ENCODE measurements around the gene SLC35G2. TPM values are rescaled to one million over a fixed set of nuclear protein-coding genes. Genes with fewer than 3 reads are reported as not detected.

The SLC35G2 gene
- total RNA-seq, 1 experiment from 2014 or later, result 6.6 TPM

- H2BK20ac ChIP-seq (ENCODE audit: low read depth, low read length, poor library complexity, severe bottlenecking), result no peak overlapping the region
- peaks cover 7 to 20% (median 9%) of the 10 kb centered on the region in 3 experiments; a peak in 4 of 7 replicates for H3K36me3 Mint-ChIP-seq (ENCODE audit: insufficient read depth in 1 of 3, low read depth in 3 of 3)
- no peak overlapping the region for H3K27ac ChIP-seq (ENCODE audit: insufficient read length, low read depth, low read length)
- no peak overlapping the region for H2BK5ac ChIP-seq (ENCODE audit: insufficient read length, low read length)
- no peaks in the 10 kb centered on the region for H3K27me3 Mint-ChIP-seq (ENCODE audit: low read depth)
- H3K4me1 Mint-ChIP-seq, result peaks cover 29 to 44% of the 10 kb centered on the region in 2 experiments
- peak overlapping the region; percentile 82 to 96 (median 85); a peak in 6 of 7 replicates for H3K27ac Mint-ChIP-seq
- no peak overlapping the region for H3T11ph ChIP-seq (ENCODE audit: low read length)
- H3K4me2 ChIP-seq (ENCODE audit: insufficient read depth, insufficient read length, low read length), result peak overlapping the region; percentile 76
- no CpG with 5 or more reads among the region's 39 CpGs for WGBS (ENCODE audit: extremely low coverage, insufficient read length, low lambda C conversion rate)
- H3K56ac ChIP-seq (ENCODE audit: insufficient read length, low read depth, low read length), result no peak overlapping the region
- peak overlapping the region; percentile 30 for H3K18ac ChIP-seq (ENCODE audit: insufficient read length, low read depth, low read length)
- DNase-seq, result peak; percentile 56
- H2BK120ac ChIP-seq (ENCODE audit: low read depth, low read length, poor library complexity, severe bottlenecking), result no peak overlapping the region
- TF ChIP-seq, protein P1, sequence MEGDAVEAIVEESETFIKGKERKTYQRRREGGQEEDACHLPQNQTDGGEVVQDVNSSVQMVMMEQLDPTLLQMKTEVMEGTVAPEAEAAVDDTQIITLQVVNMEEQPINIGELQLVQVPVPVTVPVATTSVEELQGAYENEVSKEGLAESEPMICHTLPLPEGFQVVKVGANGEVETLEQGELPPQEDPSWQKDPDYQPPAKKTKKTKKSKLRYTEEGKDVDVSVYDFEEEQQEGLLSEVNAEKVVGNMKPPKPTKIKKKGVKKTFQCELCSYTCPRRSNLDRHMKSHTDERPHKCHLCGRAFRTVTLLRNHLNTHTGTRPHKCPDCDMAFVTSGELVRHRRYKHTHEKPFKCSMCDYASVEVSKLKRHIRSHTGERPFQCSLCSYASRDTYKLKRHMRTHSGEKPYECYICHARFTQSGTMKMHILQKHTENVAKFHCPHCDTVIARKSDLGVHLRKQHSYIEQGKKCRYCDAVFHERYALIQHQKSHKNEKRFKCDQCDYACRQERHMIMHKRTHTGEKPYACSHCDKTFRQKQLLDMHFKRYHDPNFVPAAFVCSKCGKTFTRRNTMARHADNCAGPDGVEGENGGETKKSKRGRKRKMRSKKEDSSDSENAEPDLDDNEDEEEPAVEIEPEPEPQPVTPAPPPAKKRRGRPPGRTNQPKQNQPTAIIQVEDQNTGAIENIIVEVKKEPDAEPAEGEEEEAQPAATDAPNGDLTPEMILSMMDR (conservative IDR thresholded peaks at IDR 0.05), result 0 out of 3 replicates have a peak, but pooled peaks have one; percentile 11
- no peaks in the 10 kb centered on the region for H3K27me3 ChIP-seq (ENCODE audit: insufficient read depth, low read length)
- H3K9me3 Mint-ChIP-seq, result no peaks in the 10 kb centered on the region
- H3K4ac ChIP-seq (ENCODE audit: low read depth, low read length), result no peak overlapping the region
- peak overlapping the region; percentile 86 to 96 for H3K4me3 Mint-ChIP-seq
- no peak overlapping the region for H3K14ac ChIP-seq (ENCODE audit: insufficient read depth, low read length)
- H3K79me2 ChIP-seq (ENCODE audit: insufficient read depth, low read length), result peaks cover 7% of the 10 kb centered on the region; the same call in 1 of the 2 replicates
- H4K5ac ChIP-seq (ENCODE audit: insufficient read length, low read depth, low read length), result no peak overlapping the region
- no peak overlapping the region for H2BK15ac ChIP-seq (ENCODE audit: low read depth, low read length)
- no peak overlapping the region for H4K8ac ChIP-seq (replicated peaks; ENCODE audit: insufficient read length, low read depth, low read length)
- H3K23ac ChIP-seq (ENCODE audit: insufficient read length, low read depth, low read length), result no peak overlapping the region
- peaks cover 2% of the 10 kb centered on the region; the same call in 1 of the 2 replicates for H3K4me1 ChIP-seq (ENCODE audit: insufficient read depth, low read length)
- no peaks in the 10 kb centered on the region for H3K9me3 ChIP-seq (ENCODE audit: control insufficient read depth, low read depth, low read length)
- H4K20me1 ChIP-seq (ENCODE audit: control insufficient read depth, insufficient read depth, insufficient read length), result no peaks in the 10 kb centered on the region
- H3K79me1 ChIP-seq (ENCODE audit: insufficient read depth, low read depth, low read length, poor library complexity, severe bottlenecking), result no peaks in the 10 kb centered on the region
- no peak overlapping the region for H2BK12ac ChIP-seq (ENCODE audit: insufficient read length, low read depth, low read length)
- no peak overlapping the region for H4K91ac ChIP-seq (ENCODE audit: insufficient read length, low read depth, low read length)
- H2AK5ac ChIP-seq (ENCODE audit: insufficient read length, low read length), result no peak overlapping the region
- no peak overlapping the region for H2AFZ ChIP-seq (ENCODE audit: low read length)
- peaks cover 14% of the 10 kb centered on the region for H3K23me2 ChIP-seq (ENCODE audit: insufficient read length, low read depth, low read length, poor library complexity, severe bottlenecking)
- peak overlapping the region; percentile 77 for H3K9ac ChIP-seq (ENCODE audit: extremely low read depth, insufficient read length, low read length)
These were observed 43.8 kb downstream of the SLC35G2 start for GRCh38 chr3:136862617-136863322.

Measured in H9 (cell line).